OCI-LY7 (cell line): ENCODE results near the gene SETDB1. TPM values are rescaled to one million over a fixed set of nuclear protein-coding genes. Genes with fewer than 3 reads are reported as not detected.

ENCODE experiments used
- BruUV-seq: library from RNA; stranded (reverse); fragments of 400-500 nt; replicated peaks from 2 replicates; lab custom pipeline; 2021; lab: Mats Ljungman, UMichigan
- CTCF ChIA-PET: fragments of 300-600 bp; sonication (Branson Sonifier 250); formaldehyde crosslinking; loops from one replicate; lab custom pipeline; 2022; ENCODE audit warnings: antibody characterized with exemption; ENCODE audit not compliant: unreplicated experiment; lab: Charles Lee
- POLR2A ChIA-PET: fragments of 300-600 bp; sonication (Branson Sonifier 250); formaldehyde crosslinking; loops from one replicate; lab custom pipeline; 2022; ENCODE audit warnings: antibody characterized with exemption; lab: Charles Lee
- DNase-seq: peaks from one replicate; pipeline ENCODE4 v3.0.0-alpha.2; 2015; ENCODE audit warnings: low spot score
- H2AFZ ChIP-seq: fragments of 200-600 bp; sonication (generic), shearing (Covaris generic); 2 replicates; pipeline ENCODE4 v1.6.1; 2014; ENCODE audit warnings: mild to moderate bottlenecking, antibody characterized with exemption, low read length, moderate library complexity
- H3K27ac ChIP-seq: fragments of 200-600 bp; sonication (generic); 2 replicates; pipeline ENCODE4 v1.5.1; 2014; ENCODE audit warnings: mixed run types, low read depth, mild to moderate bottlenecking, moderate library complexity, low read length, inconsistent platforms; ENCODE audit not compliant: poor library complexity, severe bottlenecking
- H3K36me3 ChIP-seq: fragments of 200-600 bp; sonication (generic); 2 replicates; pipeline ENCODE4 v1.6.1; 2014; ENCODE audit warnings: mild to moderate bottlenecking, antibody characterized with exemption, low read length, moderate library complexity, mixed read lengths; ENCODE audit not compliant: insufficient read depth
- H3K4me1 ChIP-seq: fragments of 200-600 bp; sonication (generic); 2 replicates; pipeline ENCODE4 v1.5.1; 2014; ENCODE audit warnings: mild to moderate bottlenecking, low read length; ENCODE audit not compliant: insufficient read depth, poor library complexity, severe bottlenecking
- H3K4me2 ChIP-seq: fragments of 200-600 bp; sonication (generic); 2 replicates; pipeline ENCODE4 v1.6.1; 2014; ENCODE audit warnings: mild to moderate bottlenecking, low read length
- H3K4me3 ChIP-seq: fragments of 200-600 bp; sonication (generic); 2 replicates; pipeline ENCODE4 v1.5.1; 2014; ENCODE audit warnings: mild to moderate bottlenecking, low read depth, low read length; ENCODE audit not compliant: poor library complexity, severe bottlenecking
- H3K79me2 ChIP-seq: fragments of 200-600 bp; sonication (generic); 2 replicates; pipeline ENCODE4 v1.6.1; 2016; ENCODE audit warnings: low read depth, mild to moderate bottlenecking, low read length, moderate library complexity, mixed read lengths; ENCODE audit not compliant: insufficient read depth
- H3K9me2 ChIP-seq: fragments of 200-600 bp; sonication (generic); 2 replicates; pipeline ENCODE4 v1.6.1; 2016; ENCODE audit warnings: mild to moderate bottlenecking, low read length, mixed read lengths; ENCODE audit not compliant: insufficient read depth
- H3K9me3 ChIP-seq: fragments of 200-600 bp; sonication (generic); 2 replicates; pipeline ENCODE4 v1.6.1; 2014; ENCODE audit warnings: mild to moderate bottlenecking, mixed run types, low read length, mixed read lengths
- H4K20me1 ChIP-seq: fragments of 200-600 bp; sonication (generic); 2 replicates; pipeline ENCODE4 v1.6.1; 2014; ENCODE audit warnings: mild to moderate bottlenecking, antibody characterized with exemption, low read length, moderate library complexity, mixed read lengths; ENCODE audit not compliant: insufficient read depth
- EZH2phosphoT487 ChIP-seq: fragments of 200-600 bp; sonication (generic); IDR thresholded peaks from 2 replicates; pipeline ENCODE4 v1.6.1; 2018; ENCODE audit warnings: low read depth, borderline replicate concordance, mild to moderate bottlenecking, mixed run types, antibody characterized with exemption, low read length, moderate library complexity, mixed read lengths
- intact Hi-C: fragments of 100-400 bp; cut with micrococcal nuclease; formaldehyde crosslinking; loops from one replicate; pipeline ENCODE4 v1.10.0; 2022; ENCODE audit not compliant: unreplicated experiment
- total RNA-seq, 2 experiments: library from RNA; depleted of rRNA in 1 of 2; stranded (reverse); fragments of >200 nt in 1 of 2; shearing (Covaris generic) in 1 of 2; gene quantifications; 2 replicates each; pipeline ENCODE4 v1.2.3, GENCODE V29; 2014 to 2022
- TF ChIP-seq, protein P1 (sequence below): fragments of 200-600 bp; sonication (generic); conservative IDR thresholded peaks from 2 replicates; pipeline ENCODE4 v1.5.1; 2014; ENCODE audit warnings: mild to moderate bottlenecking, antibody characterized with exemption, low read length, moderate library complexity, mixed read lengths

SETDB1 gene
- total RNA-seq, 2 experiments from 2014 or later, result 66.8 to 81.1 TPM

DNA sequence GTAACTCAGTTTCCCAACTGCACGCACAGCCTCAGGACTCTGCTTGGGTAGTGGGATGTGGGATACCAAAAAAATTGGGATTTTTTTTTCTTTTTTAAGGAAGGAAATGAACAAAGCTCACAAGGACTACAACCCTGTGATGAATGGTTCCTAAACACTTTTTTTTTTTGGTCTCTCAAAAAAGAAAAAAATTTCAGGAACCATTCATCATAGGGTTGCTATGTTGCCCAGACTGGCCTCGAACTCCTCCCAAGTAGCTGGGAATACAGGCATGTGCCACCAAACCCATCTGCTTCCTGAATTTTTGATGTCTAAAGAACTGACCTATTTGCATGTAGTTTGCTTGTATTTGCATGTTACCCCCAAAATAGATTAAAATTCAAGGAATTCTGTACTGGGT, 73.8 kb downstream of the SETDB1 start:
- Histone ChIP-seq H3K9me2 (no peaks in the 10 kb centered on the region), H4K20me1 (no peaks in the 10 kb centered on the region), H3K4me3 (no peak overlapping the region), H3K9me3 (no peaks in the 10 kb centered on the region), H3K79me2 (no peaks in the 10 kb centered on the region), H3K4me2 (no peak overlapping the region), H3K4me1 (peaks cover 21% of the 10 kb centered on the region), H3K36me3 (no peaks in the 10 kb centered on the region), H3K27ac (no peak overlapping the region), H2AFZ (no peak overlapping the region)
- POLR2A ChIA-PET, result no interaction called here
- BruUV-seq, result no TSS peak
- intact Hi-C loops, result no loop called here
- CTCF ChIA-PET, result no interaction called here
- no peak for DNase-seq
- TF ChIP-seq EZH2phosphoT487, result no peak
- TF ChIP-seq, protein P1, sequence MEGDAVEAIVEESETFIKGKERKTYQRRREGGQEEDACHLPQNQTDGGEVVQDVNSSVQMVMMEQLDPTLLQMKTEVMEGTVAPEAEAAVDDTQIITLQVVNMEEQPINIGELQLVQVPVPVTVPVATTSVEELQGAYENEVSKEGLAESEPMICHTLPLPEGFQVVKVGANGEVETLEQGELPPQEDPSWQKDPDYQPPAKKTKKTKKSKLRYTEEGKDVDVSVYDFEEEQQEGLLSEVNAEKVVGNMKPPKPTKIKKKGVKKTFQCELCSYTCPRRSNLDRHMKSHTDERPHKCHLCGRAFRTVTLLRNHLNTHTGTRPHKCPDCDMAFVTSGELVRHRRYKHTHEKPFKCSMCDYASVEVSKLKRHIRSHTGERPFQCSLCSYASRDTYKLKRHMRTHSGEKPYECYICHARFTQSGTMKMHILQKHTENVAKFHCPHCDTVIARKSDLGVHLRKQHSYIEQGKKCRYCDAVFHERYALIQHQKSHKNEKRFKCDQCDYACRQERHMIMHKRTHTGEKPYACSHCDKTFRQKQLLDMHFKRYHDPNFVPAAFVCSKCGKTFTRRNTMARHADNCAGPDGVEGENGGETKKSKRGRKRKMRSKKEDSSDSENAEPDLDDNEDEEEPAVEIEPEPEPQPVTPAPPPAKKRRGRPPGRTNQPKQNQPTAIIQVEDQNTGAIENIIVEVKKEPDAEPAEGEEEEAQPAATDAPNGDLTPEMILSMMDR, result no peak

- DNase-seq, result no peak
- no peaks in the 10 kb centered on the region for H3K36me3 ChIP-seq
- BruUV-seq, result no TSS peak
- H3K79me2 ChIP-seq, result no peaks in the 10 kb centered on the region
- CTCF ChIA-PET, result no interaction called here
- H3K9me2 ChIP-seq, result no peaks in the 10 kb centered on the region
- no peaks in the 10 kb centered on the region for H3K9me3 ChIP-seq
- H2AFZ ChIP-seq, result no peak overlapping the region
- POLR2A ChIA-PET, result interaction anchor here (0.6 kb wide), 1 partner anchor 120 kb away, joined by 3 read pairs; no protein-coding TSS in a partner anchor
- H4K20me1 ChIP-seq, result no peaks in the 10 kb centered on the region
- H3K4me1 ChIP-seq, result peaks cover 26% of the 10 kb centered on the region
- H3K4me3 ChIP-seq, result no peak overlapping the region
- no peak overlapping the region for H3K4me2 ChIP-seq
- H3K27ac ChIP-seq, result no peak overlapping the region
- intact Hi-C loops, result no loop called here
- TF ChIP-seq, protein P1, result no peak
- TF ChIP-seq EZH2phosphoT487, result no peak
These were observed 74.2 kb downstream of the SETDB1 start for GRCh38 chr1:151000408-151000807.

GRCh38 chr1:151001602-151002001, 75.4 kb downstream of the SETDB1 start:
- H3K4me3 ChIP-seq, result no peak overlapping the region
- DNase-seq, result no peak
- no peaks in the 10 kb centered on the region for H4K20me1 ChIP-seq
- POLR2A ChIA-PET, result interaction anchor here (0.6 kb wide), 2 partner anchors 74 to 80 kb away, joined by 5 to 6 read pairs; no protein-coding TSS in a partner anchor
- H3K4me2 ChIP-seq, result no peak overlapping the region
- no peak overlapping the region for H3K27ac ChIP-seq
- intact Hi-C loops, result no loop called here
- H3K79me2 ChIP-seq, result no peaks in the 10 kb centered on the region
- H3K9me2 ChIP-seq, result no peaks in the 10 kb centered on the region
- H3K4me1 ChIP-seq, result peaks cover 38% of the 10 kb centered on the region
- BruUV-seq, result no TSS peak
- H3K9me3 ChIP-seq, result no peaks in the 10 kb centered on the region
- CTCF ChIA-PET, result no interaction called here
- H3K36me3 ChIP-seq, result no peaks in the 10 kb centered on the region
- no peak overlapping the region for H2AFZ ChIP-seq
- TF ChIP-seq, protein P1, result no peak
- TF ChIP-seq EZH2phosphoT487, result no peak
